ENCODE measurements around the gene COL18A1. TPM values are rescaled to one million over a fixed set of nuclear protein-coding genes. Genes with fewer than 3 reads are reported as not detected.

COL18A1 gene
- total and polyA plus RNA-seq, 9 of the 15 experiments (the other 6 are each of a cell fraction or from before 2014, with no cell fraction given) = 0.14 to 16.4 (median 2.0) TPM

- Histone ChIP-seq H3K4me2 (ENCODE audit: insufficient read depth, low read length) (no peak overlapping the region; the same call in 1 of the 2 replicates), H3K9ac (ENCODE audit: insufficient read depth in 1 of 2, low read depth in 2 of 2, low read length in 2 of 2) (peak overlapping the region in 1 of 2 experiments; percentile 86; a peak in 2 of 4 replicates), H3K79me2 (ENCODE audit: control insufficient read depth, insufficient read depth, low read length) (no peaks in the 10 kb centered on the region), H3K36me3 (ENCODE audit: control insufficient read depth, insufficient read depth, low read length) (peaks cover 26% of the 10 kb centered on the region; the same call in 2 of the 3 replicates), H3K9me1 (ENCODE audit: control insufficient read depth, insufficient read depth, low read length) (no peaks in the 10 kb centered on the region), H3K27ac (ENCODE audit: extremely low read depth, low read depth, low read length) (peak overlapping the region; percentile 10; the same call in 1 of the 3 replicates), H3K9me3 (replicated peaks; ENCODE audit: control insufficient read depth, insufficient read depth, low read depth, low read length) (no peaks in the 10 kb centered on the region), H3K4me3 (no peak overlapping the region), H3K4me1 (replicated peaks in 1 of 2; ENCODE audit: control insufficient read depth in 2 of 2, insufficient read depth in 2 of 2, low read length in 2 of 2) (peaks cover 6 to 83% of the 10 kb centered on the region in 2 experiments; a peak in 4 of 5 replicates), H2AFZ (ENCODE audit: low read depth, low read length) (no peak overlapping the region), H3K27me3 (ENCODE audit: control insufficient read depth in 2 of 2, insufficient read depth in 2 of 2, low read length in 2 of 2) (no peaks in the 10 kb centered on the region), H4K20me1 (replicated peaks; ENCODE audit: control insufficient read depth, insufficient read depth, low read length) (peaks cover 30% of the 10 kb centered on the region)
- 19% methylated on average over 20 of the region's 42 CpGs for WGBS (ENCODE audit: insufficient coverage, low coverage, missing lambda C conversion rate)
- in situ Hi-C loops (cut with MboI) (no loop called here), intact Hi-C loops (cut with micrococcal nuclease) (no loop called here)
- CTCF ChIA-PET (ENCODE audit: low intra/inter-chr PET ratio) = no interaction called here
- peak; percentile 57 for FAIRE-seq
- ATAC-seq = peak; percentile 57
- DNase-seq (ENCODE audit: extremely low read depth in 1 of 4, low spot score in 3 of 4) = peak; percentile 56 to 67 (median 66)
- POLR2A ChIA-PET = no interaction called here
- BruUV-seq (replicated peaks) = no TSS peak
- peak; percentile 96 for TF ChIP-seq ESRRA (IDR thresholded peaks at IDR 0.05; ENCODE audit: borderline replicate concordance, low read depth)
- TF ChIP-seq ZBTB26 (CRISPR knock-in tag; IDR thresholded peaks at IDR 0.05) = no peak
- TF ChIP-seq RBM22 (IDR thresholded peaks at IDR 0.05; ENCODE audit: low read depth, low read length, poor library complexity, severe bottlenecking) = peak; percentile 67
- no peak for TF ChIP-seq NR4A1 (CRISPR knock-in tag; IDR thresholded peaks at IDR 0.05)
- no peak for TF ChIP-seq NR4A1 (tag; IDR thresholded peaks at IDR 0.05)
- TF ChIP-seq SMARCB1 (IDR thresholded peaks at IDR 0.05; ENCODE audit: insufficient read length, low read depth) = no peak
- no peak for TF ChIP-seq SMARCA5 (IDR thresholded peaks at IDR 0.05)
- no peak for TF ChIP-seq POLR2H (tag; IDR thresholded peaks at IDR 0.05; ENCODE audit: low read depth)
- TF ChIP-seq LEF1 (IDR thresholded peaks at IDR 0.05) = no peak
- TF ChIP-seq PTTG1 (tag; IDR thresholded peaks at IDR 0.05; ENCODE audit: low read depth) = no peak
- TF ChIP-seq ZEB2 (IDR thresholded peaks at IDR 0.05) = no peak
- peak; percentile 38 to 51; a peak in 3 of 4 replicates for TF ChIP-seq KDM1A (IDR thresholded peaks at IDR 0.05)
- TF ChIP-seq CCNT2 (IDR thresholded peaks at IDR 0.05; ENCODE audit: borderline replicate concordance, extremely low read depth, insufficient read length, low read depth, low read length) = peak; percentile 16
- no peak for TF ChIP-seq ZBTB33 (CRISPR knock-in tag; IDR thresholded peaks at IDR 0.05)
- TF ChIP-seq NR2C2 (CRISPR knock-in tag; IDR thresholded peaks at IDR 0.05) = peak; percentile 79
- TF ChIP-seq NR2C2 (tag; IDR thresholded peaks at IDR 0.05) = peak; percentile 84
- TF ChIP-seq NR2C1 (IDR thresholded peaks at IDR 0.05) = peak; percentile 92
- peak; percentile 95 for TF ChIP-seq NR2C1 (tag; IDR thresholded peaks at IDR 0.05)
- no peak for TF ChIP-seq ZNF224 (CRISPR knock-in tag; IDR thresholded peaks at IDR 0.05)
- TF ChIP-seq POLR2B (IDR thresholded peaks at IDR 0.05; ENCODE audit: low read depth, partially characterized antibody) = no peak
- TF ChIP-seq ZNF174 (CRISPR knock-in tag; IDR thresholded peaks at IDR 0.05) = no peak
Measured at GRCh38 chr21:45508607-45509565, 103.9 kb downstream of the COL18A1 start.
